RPMI7951 (cell line): ENCODE results near the gene CELF4. TPM values are rescaled to one million over a fixed set of nuclear protein-coding genes. Genes with fewer than 3 reads are reported as not detected.
A peak's percentile ranks its signal among the peaks of the same experiment; 100 is the strongest.

Experiments used
- DNase-seq: peaks from one replicate; pipeline ENCODE4 v3.0.0-alpha.2; 2012; ENCODE audit warnings: low read depth
- total RNA-seq: library from RNA; depleted of rRNA; stranded (reverse); fragments of >200 nt; shearing (Covaris generic); gene quantifications from 2 replicates; pipeline ENCODE4 v1.2.3, GENCODE V29; 2014

Gene CELF4
- total RNA-seq, 1 experiment from 2014 or later, result not detected

DNA sequence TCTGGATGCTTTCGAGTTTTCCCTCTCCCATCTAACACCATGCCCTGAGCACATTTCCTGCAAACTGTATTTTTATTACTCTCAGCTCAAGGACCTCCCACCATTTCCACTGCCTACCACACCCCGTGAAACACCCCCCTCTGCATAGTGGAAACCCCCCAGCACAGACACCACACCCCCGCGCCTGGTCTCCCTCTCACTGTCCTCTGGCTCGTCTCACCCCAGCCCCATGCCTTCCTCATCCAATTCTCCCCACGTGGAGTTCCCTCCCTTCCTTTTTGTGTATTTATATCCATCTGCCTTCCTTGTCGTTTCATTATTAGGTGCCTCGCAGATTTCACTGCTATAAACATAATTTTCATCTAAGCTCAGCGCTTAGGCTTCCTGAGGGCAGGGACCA lies 307.5 kb downstream of the CELF4 start:
- DNase-seq, result no peak

- no peak for DNase-seq
These were observed 310.6 kb downstream of the CELF4 start for GRCh38 chr18:37254973-37255372.

GRCh38 chr18:37254236-37254754 lies 311.3 kb downstream of the CELF4 start:
- DNase-seq, result no peak

DNA sequence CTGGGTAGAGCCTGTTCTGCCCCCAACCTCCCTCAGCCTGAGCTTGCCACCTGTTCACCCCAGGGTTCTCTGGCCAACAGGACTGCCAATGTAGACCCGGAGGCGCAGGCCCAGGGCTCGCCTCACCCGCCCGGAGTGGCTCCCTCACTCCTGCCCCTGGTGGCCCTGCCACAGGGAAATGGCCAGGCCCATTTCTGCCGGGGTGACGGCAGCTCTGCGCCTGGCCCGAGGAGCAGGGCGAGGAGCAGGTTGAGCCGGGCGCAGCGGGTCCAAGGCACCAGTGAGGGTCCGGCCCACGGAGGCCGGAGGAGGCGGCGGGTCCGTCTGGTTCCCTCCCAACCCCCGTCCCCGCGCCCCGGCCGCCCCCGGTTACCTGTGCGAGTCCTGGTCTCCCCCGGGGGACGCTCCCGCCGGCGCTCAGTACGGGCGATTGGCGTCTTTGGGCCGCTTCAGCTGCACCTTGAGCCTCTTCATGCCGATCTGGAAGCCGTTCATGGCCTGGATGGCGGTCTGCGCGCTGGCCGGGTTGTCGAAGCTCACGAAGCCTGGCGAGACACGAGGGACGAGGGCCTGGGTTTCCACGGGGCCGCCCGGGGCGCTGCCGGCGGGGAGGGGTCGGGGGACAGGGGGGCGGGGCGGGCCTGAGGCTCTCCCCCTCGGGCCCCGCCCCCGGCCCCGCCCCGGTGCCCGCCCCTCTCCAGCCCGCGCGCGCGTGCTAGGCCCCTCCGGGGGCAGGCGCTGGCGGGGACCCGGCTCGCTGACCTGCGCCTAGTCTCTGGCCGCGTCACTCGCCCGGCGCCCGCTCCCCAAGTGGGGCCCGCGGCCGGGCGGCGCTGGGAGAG lies 312.0 kb downstream of the CELF4 start:
- DNase-seq, result no peak

DNA sequence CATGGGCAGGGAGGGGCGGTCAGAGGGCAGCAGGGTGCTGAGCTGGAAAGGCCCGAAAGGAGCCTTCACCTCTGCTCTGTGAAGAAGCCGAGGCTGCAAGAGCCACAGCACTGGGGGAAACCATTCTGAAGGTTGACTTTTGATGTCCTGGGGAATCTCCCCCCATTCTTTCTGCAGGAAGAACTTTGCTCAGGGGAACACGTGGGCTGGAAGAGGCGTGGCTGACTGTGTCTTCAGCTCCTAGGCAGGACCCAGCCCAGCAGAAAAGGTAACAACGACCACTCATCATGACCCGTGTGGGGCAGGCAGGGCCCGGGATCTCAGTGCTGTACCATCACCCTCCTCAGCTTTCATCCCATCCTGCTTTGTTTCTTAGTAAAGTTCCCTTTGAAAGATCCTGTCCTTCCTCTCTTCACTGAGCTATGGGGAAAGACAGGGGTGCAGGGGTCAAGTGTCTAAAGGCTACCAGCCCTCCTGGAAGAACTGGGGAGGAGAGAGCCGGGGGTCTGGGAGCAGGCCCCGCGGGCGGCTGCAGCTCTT lies 312.7 kb downstream of the CELF4 start:
- no peak for DNase-seq

DNA sequence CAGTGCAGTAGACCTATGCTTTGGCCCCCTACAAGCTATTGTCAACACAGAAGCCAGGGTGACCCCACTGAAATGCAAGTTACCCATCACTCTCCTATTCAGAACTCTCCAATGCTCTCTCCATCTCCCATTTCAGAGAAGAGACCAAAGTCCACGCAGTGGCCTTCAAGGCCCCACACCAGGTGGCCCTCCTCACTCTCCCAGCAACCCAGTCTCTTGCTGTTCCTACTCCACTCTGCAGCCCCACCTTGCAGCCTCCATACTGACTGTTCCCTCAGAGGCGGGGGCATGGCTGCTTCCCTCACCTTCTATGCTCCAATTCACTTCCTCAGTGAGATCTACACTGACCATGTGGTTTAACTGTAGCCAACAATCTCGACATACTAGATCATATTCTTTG lies 313.3 kb downstream of the CELF4 start:
- DNase-seq, result no peak

DNA sequence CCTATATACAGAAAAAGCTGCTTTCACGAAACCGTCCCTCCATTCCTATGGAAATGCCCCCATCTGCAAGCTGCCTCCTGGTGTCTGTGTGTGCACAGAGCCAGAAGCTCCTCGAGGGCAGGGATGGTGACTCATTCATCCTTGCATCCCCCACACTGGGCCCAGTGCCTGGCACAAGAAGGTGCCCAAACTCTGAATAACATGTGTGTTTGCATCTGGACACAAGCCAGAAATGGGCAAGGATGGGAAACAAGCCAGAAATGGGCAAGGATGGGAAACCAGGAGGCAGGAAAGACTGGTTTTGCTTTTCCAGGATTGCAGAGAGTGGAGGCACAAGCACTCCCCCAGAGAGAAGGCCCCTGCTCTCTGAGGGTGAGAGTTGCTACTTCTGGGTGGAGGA lies 313.9 kb downstream of the CELF4 start:
- DNase-seq, result peak; percentile 7

DNA sequence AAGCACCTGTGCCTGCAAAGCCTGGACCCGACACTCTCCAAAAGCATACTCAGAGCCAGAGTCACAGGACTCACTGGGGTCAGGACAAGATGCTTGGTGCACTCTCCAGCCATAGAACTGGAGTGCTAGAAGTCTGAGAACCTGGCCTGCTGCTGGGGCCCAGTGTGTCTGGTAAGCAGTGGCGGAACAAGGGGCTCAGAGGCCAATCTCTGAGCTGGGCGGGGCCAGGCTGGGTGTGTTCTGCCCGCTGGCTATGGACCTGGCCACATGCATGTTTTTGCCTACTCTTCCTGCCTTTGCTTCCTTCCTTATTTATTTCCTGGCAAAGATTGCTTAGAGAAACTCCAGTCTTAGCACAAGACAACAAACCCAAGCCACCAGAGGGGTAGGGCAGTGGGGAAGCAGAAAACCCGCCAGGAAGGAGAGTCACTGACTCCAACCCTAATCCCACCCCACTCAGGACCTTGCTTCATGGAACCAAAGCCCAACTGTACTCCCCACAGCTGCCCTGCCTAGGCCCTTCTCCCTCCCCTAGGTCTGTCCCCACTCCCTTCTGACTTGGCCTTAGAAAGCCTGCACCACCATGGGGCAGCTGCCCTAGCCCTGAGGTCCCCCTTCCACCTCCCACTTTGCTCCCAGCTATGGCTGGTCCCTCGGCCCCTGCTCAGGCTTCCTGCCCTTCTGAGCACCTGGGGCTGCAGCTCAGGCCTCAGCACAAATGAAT lies 315.5 kb downstream of the CELF4 start:
- no peak for DNase-seq

GRCh38 chr18:37249171-37249886 lies 316.3 kb downstream of the CELF4 start:
- no peak for DNase-seq

- no peak for DNase-seq
These were observed 317.3 kb downstream of the CELF4 start for GRCh38 chr18:37248281-37248680.

DNA sequence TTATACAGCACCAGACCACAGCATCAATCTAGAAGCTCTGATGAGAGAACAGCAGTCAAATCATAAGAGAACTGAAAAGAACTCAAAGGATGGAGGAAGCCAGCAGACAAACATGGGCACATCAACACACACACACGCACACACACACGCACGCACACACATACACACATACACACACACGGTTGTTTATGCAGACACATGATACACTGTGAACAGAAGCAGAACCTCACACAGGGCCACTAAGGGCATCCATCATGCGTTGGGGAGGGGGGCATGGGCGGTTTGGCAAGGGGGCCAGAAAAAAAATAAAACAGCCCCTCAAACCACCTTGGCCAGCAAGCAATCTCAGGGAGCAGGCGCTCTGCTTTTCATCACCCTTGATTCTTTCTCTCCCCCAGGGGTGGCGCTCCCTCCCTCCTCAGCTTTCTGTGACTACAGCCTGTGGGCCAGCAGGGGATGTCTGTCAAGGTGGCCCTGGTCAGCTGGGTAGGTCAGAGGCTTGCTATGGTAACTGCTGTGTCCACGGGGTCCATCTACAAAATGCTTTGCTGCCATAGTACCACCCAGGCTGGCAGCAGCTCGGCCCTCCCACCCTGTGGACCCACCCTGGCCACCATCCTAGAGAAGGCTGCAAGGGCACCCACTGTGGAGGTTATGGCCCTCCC lies 318.0 kb downstream of the CELF4 start:
- no peak for DNase-seq

DNA sequence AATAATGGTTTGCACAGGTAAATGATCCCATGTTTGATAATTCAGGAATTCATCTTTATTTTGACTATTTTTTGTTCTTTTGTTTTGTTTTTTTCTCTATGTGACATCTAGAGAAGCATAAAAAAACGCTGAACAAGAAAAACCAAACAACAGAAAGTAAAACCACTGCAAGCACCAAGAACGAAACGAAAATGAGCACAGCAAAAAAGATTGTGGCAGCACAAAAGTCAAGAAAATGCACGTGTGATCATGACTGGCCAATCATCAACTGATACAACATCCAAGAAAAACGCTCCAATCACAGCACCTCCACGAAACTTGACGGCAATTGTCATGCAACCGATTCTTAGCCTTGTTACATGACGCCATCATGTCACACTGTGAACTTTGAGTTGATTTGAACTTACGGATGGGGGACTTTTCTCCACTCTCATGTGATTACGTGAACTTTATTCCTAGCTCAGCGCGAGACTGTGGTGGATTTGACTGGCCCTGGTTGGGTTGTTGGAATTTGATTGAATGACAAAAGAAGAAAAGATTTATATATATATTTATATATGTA lies 318.7 kb downstream of the CELF4 start:
- no peak for DNase-seq

- no peak for DNase-seq
These were observed 321.0 kb downstream of the CELF4 start for GRCh38 chr18:37244618-37245017.

DNA sequence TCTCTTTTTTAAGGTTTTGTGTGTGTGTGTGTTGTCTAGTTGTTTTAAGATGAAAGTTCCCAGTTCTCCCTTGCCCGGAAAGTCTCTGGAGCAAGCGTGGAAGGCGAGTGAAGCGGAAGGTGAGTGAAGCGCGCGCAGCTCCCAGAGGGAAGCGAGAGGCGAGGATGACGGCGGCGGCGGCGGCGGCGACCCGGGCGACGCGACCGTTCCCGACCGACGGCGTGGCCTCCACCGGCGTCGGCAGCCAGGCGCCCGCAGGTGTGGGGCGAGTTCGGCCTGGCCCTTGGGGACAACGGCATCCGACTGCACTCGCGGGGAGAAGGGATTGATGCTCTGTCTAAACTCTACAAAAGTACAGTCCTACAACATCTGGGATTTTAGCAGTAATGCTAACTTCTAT lies 321.9 kb downstream of the CELF4 start:
- DNase-seq, result no peak

DNA sequence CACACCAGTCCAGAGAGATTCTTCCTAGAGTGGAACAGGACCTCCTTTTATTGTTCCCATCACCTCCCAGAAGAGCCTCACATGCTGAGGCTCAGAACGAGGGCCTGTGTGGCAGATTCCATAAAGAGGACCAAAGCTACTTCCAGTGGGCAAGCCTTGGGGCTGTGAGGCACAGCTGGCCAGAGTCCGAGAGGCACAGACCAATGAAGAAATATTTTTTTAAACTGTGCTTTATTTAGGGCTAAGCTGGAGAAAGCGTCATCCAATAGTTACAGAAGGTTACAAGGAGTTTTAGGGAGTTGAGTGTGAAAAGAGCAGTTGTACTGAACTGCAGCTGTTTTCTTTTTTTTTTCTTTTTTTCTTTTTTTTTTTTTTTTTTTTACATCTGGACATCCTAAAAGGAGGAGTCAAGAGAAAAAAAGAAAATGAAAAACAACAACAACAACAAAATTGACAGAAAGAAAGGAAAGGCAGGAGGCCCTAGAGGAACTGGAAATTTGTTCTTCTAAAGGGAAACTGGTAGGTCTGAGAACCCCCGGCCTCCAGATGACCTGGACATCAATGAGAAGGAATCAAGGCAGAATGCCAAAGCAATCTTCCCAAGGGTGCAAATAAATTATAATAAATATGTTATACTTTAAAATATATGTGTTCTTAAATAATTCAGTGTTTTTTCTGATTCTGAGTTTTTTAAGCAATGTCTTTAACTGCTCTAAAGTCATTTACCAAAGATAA lies 322.6 kb downstream of the CELF4 start:
- DNase-seq, result no peak

GRCh38 chr18:37242091-37242490 lies 323.5 kb downstream of the CELF4 start:
- no peak for DNase-seq

DNA sequence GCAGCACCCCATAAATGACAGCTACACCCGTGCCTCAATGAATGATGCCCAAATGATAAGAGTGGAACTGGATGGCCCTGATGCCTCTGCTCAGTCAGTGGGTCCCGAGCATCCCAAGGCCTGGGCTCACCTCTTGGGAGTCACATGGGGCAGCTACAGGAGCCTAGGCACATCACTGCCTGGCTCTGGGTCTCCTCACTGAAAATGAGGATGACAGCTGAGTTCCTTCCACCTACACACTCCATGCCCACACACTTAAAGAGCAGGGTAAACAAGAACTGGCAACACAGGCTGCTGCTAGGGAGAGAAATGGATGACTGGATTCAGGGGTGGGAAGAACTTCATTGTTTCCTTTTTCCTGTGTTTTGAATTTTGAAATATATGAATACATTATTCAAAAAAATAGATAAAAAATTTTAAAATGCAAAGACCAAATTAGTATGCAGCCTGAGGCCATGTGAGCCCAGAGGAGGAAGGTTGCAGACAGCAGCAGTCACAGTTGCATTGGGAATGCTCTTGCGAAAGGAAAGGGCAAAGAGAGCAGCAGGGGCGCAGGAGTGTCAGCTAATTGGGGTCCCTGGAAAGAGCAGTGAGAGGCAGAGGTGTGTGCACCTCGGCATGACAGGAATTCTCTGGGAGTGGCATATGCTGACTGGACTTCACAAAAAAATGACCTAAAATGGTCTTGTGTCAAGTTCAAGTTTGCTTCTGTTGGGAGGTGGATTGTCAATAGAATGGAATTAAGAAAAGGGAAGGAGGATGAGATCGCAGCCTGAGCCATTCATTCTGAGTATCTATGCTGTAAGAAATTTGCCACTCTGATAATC lies 327.1 kb downstream of the CELF4 start:
- no peak for DNase-seq

- no peak for DNase-seq
These were observed 330.0 kb downstream of the CELF4 start for GRCh38 chr18:37235583-37235982.

GRCh38 chr18:37231251-37231650 lies 334.3 kb downstream of the CELF4 start:
- DNase-seq, result no peak

- no peak for DNase-seq
These were observed 334.8 kb downstream of the CELF4 start for GRCh38 chr18:37230768-37231167.
